GM03348 (cell line): ENCODE data around the gene AMBRA1.
"Not testable (repeated sequence)": the region's sequence is repeated elsewhere in the genome, so short reads cannot be mapped to it uniquely, and the experiment has no call there.

Experiments used
- DNase-seq: peaks from one replicate; pipeline ENCODE4 v3.0.0; 2012; ENCODE audit warnings: low spot score

Gene AMBRA1

GRCh38 chr11:46529928-46530574, 63.8 kb downstream of the AMBRA1 start:
- no peak for DNase-seq

GRCh38 chr11:46529095-46529905, 64.5 kb downstream of the AMBRA1 start:
- DNase-seq = peak; percentile 88

- DNase-seq = no peak
Measured at GRCh38 chr11:46528445-46529094, 65.3 kb downstream of the AMBRA1 start.

- no peak for DNase-seq
Measured at GRCh38 chr11:46527591-46528130, 66.2 kb downstream of the AMBRA1 start.

GRCh38 chr11:46526216-46527215, 67.3 kb downstream of the AMBRA1 start:
- DNase-seq = no peak

- no peak for DNase-seq
Measured at GRCh38 chr11:46524201-46524770, 69.5 kb downstream of the AMBRA1 start.

GRCh38 chr11:46523290-46523689, 70.5 kb downstream of the AMBRA1 start:
- DNase-seq = no peak

GRCh38 chr11:46522682-46523281, 71.0 kb downstream of the AMBRA1 start:
- no peak for DNase-seq

GRCh38 chr11:46521961-46522681, 71.7 kb downstream of the AMBRA1 start:
- DNase-seq = no peak

- DNase-seq = peak; percentile 49
Measured at GRCh38 chr11:46520971-46521745, 72.7 kb downstream of the AMBRA1 start.

- no peak for DNase-seq
Measured at GRCh38 chr11:46519351-46519750, 74.5 kb downstream of the AMBRA1 start.

GRCh38 chr11:46518928-46519327, 74.9 kb downstream of the AMBRA1 start:
- not testable (repeated sequence) for DNase-seq

GRCh38 chr11:46514370-46514769, 79.5 kb downstream of the AMBRA1 start:
- DNase-seq = no peak

- DNase-seq = peak; percentile 17
Measured at GRCh38 chr11:46513934-46514342, 79.9 kb downstream of the AMBRA1 start.

- DNase-seq = no peak
Measured at GRCh38 chr11:46512261-46512881, 81.5 kb downstream of the AMBRA1 start.

- no peak for DNase-seq
Measured at GRCh38 chr11:46511342-46511741, 82.5 kb downstream of the AMBRA1 start.

GRCh38 chr11:46508360-46508759, 85.5 kb downstream of the AMBRA1 start:
- no peak for DNase-seq

GRCh38 chr11:46506483-46506791, 87.4 kb downstream of the AMBRA1 start:
- DNase-seq = no peak
